HepG2 (cell line): ENCODE results near the gene AADAT. TPM values are rescaled to one million over a fixed set of nuclear protein-coding genes. Genes with fewer than 3 reads are reported as not detected.

Experiments used
- ATAC-seq: fragments of 200-7000 bp; cut with Tn5 transposase; 3 replicates; pipeline ENCODE4 v1.9.1; 2020; ENCODE audit warnings: mild to moderate bottlenecking, moderate library complexity
- BruUV-seq: library from RNA; stranded (reverse); fragments of 400-500 nt; replicated peaks from 2 replicates; lab custom pipeline; 2021; lab: Mats Ljungman, UMichigan
- CTCF ChIA-PET: fragments of 300-600 bp; formaldehyde crosslinking; extraction: SDS; loops from one replicate; lab custom pipeline; 2021; ENCODE audit warnings: low total read pairs, inconsistent platforms, low intra/inter-chr PET ratio; lab: Yijun Ruan, JAX
- POLR2A ChIA-PET: fragments of 350-600 bp; sonication (Branson Sonifier 250); formaldehyde crosslinking; loops from one replicate; lab custom pipeline; 2020; ENCODE audit warnings: antibody characterized with exemption, inconsistent platforms; lab: Yijun Ruan, JAX
- DNase-seq: peaks from one replicate; pipeline ENCODE4 v3.0.0-alpha.2; 2015; ENCODE audit warnings: low spot score
- FAIRE-seq: peaks from 3 replicates; lab custom pipeline; 2011; peaks lifted over from hg19 to GRCh38; lab: Jason Lieb, UNC
- H2AFZ ChIP-seq: one replicate; pipeline ENCODE4 v1.6.1; 2011; ENCODE audit warnings: low read length, inconsistent platforms
- H3K27ac ChIP-seq: fragments of 300-600 bp; 3 replicates; pipeline ENCODE4 v1.8.0; 2011; ENCODE audit warnings: mixed run types, mild to moderate bottlenecking, mixed read lengths, low read length, inconsistent platforms; ENCODE audit not compliant: insufficient read depth; ENCODE audit errors: extremely low read length
- H3K27me3 ChIP-seq, 2 experiments: fragments of 200-600 bp in 1 of 2; 2 replicates in 1 of 2; 3 replicates in 1 of 2; pipeline versions ENCODE4 v1.6.0 to v1.8.0; 2011; ENCODE audit warnings: low read length in 2 of 2, mild to moderate bottlenecking in 2 of 2, moderate library complexity in 2 of 2, inconsistent platforms in 1 of 2; ENCODE audit not compliant: insufficient read depth in 2 of 2, control insufficient read depth in 1 of 2
- H3K36me3 ChIP-seq, 2 experiments: fragments of 200-600 bp in 1 of 2; replicated peaks in 1 of 2; 2 replicates in 1 of 2; 3 replicates in 1 of 2; pipeline versions ENCODE4 v1.5.1 to v1.8.0; 2011; ENCODE audit warnings: low read length in 2 of 2, inconsistent platforms in 1 of 2; ENCODE audit not compliant: insufficient read depth in 2 of 2, control insufficient read depth in 1 of 2
- H3K4me1 ChIP-seq: 2 replicates; pipeline ENCODE4 v1.5.1; 2012; ENCODE audit warnings: low read length, inconsistent platforms; ENCODE audit not compliant: insufficient read depth
- H3K4me2 ChIP-seq: 2 replicates; pipeline ENCODE4 v1.6.0; 2011; ENCODE audit warnings: low read depth, low read length, inconsistent platforms
- H3K4me3 ChIP-seq, 3 experiments: fragments of 200-600 bp in 1 of 3; sonication (generic), shearing (Covaris generic) in 1 of 3; replicated peaks in 1 of 3; 2 replicates each; pipeline ENCODE4 v1.5.1; 2011 to 2016; ENCODE audit warnings: low read length in 3 of 3, inconsistent platforms in 2 of 3, low read depth in 2 of 3, mild to moderate bottlenecking in 2 of 3, control low read depth in 1 of 3, mixed read lengths in 1 of 3; ENCODE audit not compliant: insufficient read depth in 1 of 3
- H3K79me2 ChIP-seq: one replicate; pipeline ENCODE4 v1.6.1; 2011; ENCODE audit warnings: low read length, inconsistent platforms; ENCODE audit not compliant: insufficient read depth
- H3K9ac ChIP-seq: 2 replicates; pipeline ENCODE4 v1.6.0; 2011; ENCODE audit warnings: mild to moderate bottlenecking, low read depth, low read length, inconsistent platforms; ENCODE audit not compliant: insufficient read depth
- H3K9me3 ChIP-seq: 2 replicates; pipeline ENCODE4 v1.5.1; 2012; ENCODE audit warnings: mild to moderate bottlenecking, low read length
- H4K20me1 ChIP-seq: 2 replicates; pipeline ENCODE4 v1.6.0; 2011; ENCODE audit warnings: inconsistent platforms, mild to moderate bottlenecking, low read length, moderate library complexity; ENCODE audit not compliant: insufficient read depth
- ETV6 ChIP-seq: sonication (generic); formaldehyde crosslinking; conservative IDR thresholded peaks from 2 replicates; pipeline ENCODE4 v1.4.0; 2020; ENCODE audit warnings: missing genetic modification reagents
- KAT8 ChIP-seq: IDR thresholded peaks from 2 replicates; pipeline ENCODE4 v1.6.1; 2016; ENCODE audit warnings: missing genetic modification reagents, missing compliant biosample characterization
- MTF2 ChIP-seq: sonication (generic); formaldehyde crosslinking; IDR thresholded peaks from 2 replicates; pipeline ENCODE4 v1.5.0; 2020; ENCODE audit warnings: missing genetic modification reagents, borderline replicate concordance
- RARG ChIP-seq: sonication (generic); formaldehyde crosslinking; IDR thresholded peaks from 2 replicates; pipeline ENCODE4 v1.4.0; 2020; ENCODE audit warnings: low read depth, mild to moderate bottlenecking, missing genetic modification reagents
- SP2 ChIP-seq: sonication (generic); formaldehyde crosslinking; IDR thresholded peaks from 2 replicates; pipeline ENCODE4 v1.5.1; 2020; ENCODE audit warnings: mild to moderate bottlenecking, missing genetic modification reagents
- SRSF1 ChIP-seq: fragments of 200-400 bp; formaldehyde crosslinking; optimal IDR thresholded peaks from 2 replicates; pipeline ENCODE3; 2017; ENCODE audit warnings: mild to moderate bottlenecking, low read depth, low read length, moderate library complexity
- ZNF563 ChIP-seq: sonication (generic); formaldehyde crosslinking; IDR thresholded peaks from 2 replicates; pipeline ENCODE4 v1.8.0; 2022; ENCODE audit warnings: mild to moderate bottlenecking, moderate library complexity, missing genetic modification reagents
- ZNF670 ChIP-seq: sonication (generic); formaldehyde crosslinking; IDR thresholded peaks from 2 replicates; pipeline ENCODE4 v1.8.0; 2022; ENCODE audit warnings: mild to moderate bottlenecking, missing genetic modification reagents, borderline replicate concordance
- WGBS: methylation state at CpG from one replicate; pipeline ENCODE4 v1.1.6; 2017; ENCODE audit warnings: low lambda C conversion rate; 5-methylcytosine and 5-hydroxymethylcytosine counted together
- in situ Hi-C: cut with HindIII; loops from 2 replicates; pipeline ENCODE4 v1.10.0; 2017; ENCODE audit warnings: low pct_unique_long_range_greater_than_20kb; ENCODE audit not compliant: extremely low pct_ligation_motif_present
- intact Hi-C: fragments of 100-400 bp; cut with micrococcal nuclease; formaldehyde crosslinking; loops from one replicate; pipeline ENCODE4 v1.10.0; 2022; ENCODE audit not compliant: unreplicated experiment
- polyA plus RNA-seq, 8 experiments: library from polyadenylated mRNA; depleted of rRNA in 3 of 8; stranded (reverse) in 7 of 8; unstranded in 1 of 8; fragments of >200 nt; fragmentation: Illumina TruSeq in 4 of 8; extraction: Trizol in 4 of 8; gene quantifications; 2 replicates each; pipeline versions ENCODE4 v1.2.1 to v1.2.3, GENCODE V29; 2011 to 2016; ENCODE audit warnings: low read depth in 4 of 8, missing spikeins in 1 of 8, mixed read lengths in 1 of 8; ENCODE audit not compliant: insufficient read depth in 1 of 8
- total RNA-seq, 5 experiments: library from RNA; depleted of rRNA; stranded (reverse); fragments of >200 nt; fragmentation: Illumina TruSeq; extraction: Trizol; gene quantifications; 2 replicates each; pipeline ENCODE4 v1.2.3, GENCODE V29; 2016; ENCODE audit warnings: low read depth in 1 of 5
- TF ChIP-seq, protein P1 (sequence below): sonication (generic); formaldehyde crosslinking; IDR thresholded peaks from 2 replicates; pipeline ENCODE4 v1.9.0; 2022; ENCODE audit warnings: missing genetic modification reagents, mild to moderate bottlenecking, borderline replicate concordance
- TF ChIP-seq, protein P2 (sequence below), 2 experiments: sonication (generic) in 1 of 2; formaldehyde crosslinking in 1 of 2; IDR thresholded peaks; 2 replicates each; pipeline versions ENCODE4 v1.4.0 to v1.6.1; 2018 to 2020; ENCODE audit warnings: missing genetic modification reagents in 2 of 2, borderline replicate concordance in 1 of 2, low read depth in 1 of 2, mild to moderate bottlenecking in 1 of 2, missing biosample characterization in 1 of 2
- TF ChIP-seq, protein P3 (sequence below): sonication (generic); formaldehyde crosslinking; IDR thresholded peaks from 2 replicates; pipeline ENCODE4 v1.5.0; 2020; ENCODE audit warnings: missing genetic modification reagents
- TF ChIP-seq, protein P4 (sequence below): sonication (generic); formaldehyde crosslinking; IDR thresholded peaks from 2 replicates; pipeline ENCODE4 v1.4.0; 2020; ENCODE audit warnings: mild to moderate bottlenecking, low read depth, missing genetic modification reagents

Gene AADAT
- total and polyA plus RNA-seq, 2 of the 13 experiments (the other 11 are each of a cell fraction or from before 2014, with no cell fraction given): 6.1 to 9.1 TPM

DNA sequence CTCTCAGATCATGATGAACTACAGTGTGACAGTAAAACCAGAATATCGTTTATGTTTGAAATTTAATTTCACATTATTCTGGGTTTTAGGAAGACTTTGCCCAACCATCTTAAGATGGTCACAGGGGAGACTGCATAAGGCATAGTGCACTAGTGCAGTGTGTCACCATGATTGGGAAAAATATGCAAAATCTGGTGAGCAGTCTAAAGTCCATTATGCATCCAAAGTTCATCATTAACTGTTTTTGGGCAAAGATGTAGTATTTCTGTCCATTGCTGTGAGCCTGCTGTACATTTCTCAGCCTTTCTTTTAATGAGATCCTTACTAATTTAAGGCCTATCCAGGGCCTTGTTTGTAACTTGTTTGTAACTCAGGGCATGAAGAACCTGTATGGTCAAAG, 52.3 kb downstream of the AADAT start:
- 5% methylated on average over 1 of the region's 1 CpG for WGBS
- in situ Hi-C loops: no loop called here
- no peaks in the 10 kb centered on the region for H4K20me1 ChIP-seq
- no peak for DNase-seq
- H2AFZ ChIP-seq: no peak overlapping the region
- no peaks in the 10 kb centered on the region for H3K9me3 ChIP-seq
- no peaks in the 10 kb centered on the region for H3K36me3 ChIP-seq
- no peak for ATAC-seq
- POLR2A ChIA-PET: no interaction called here
- no peaks in the 10 kb centered on the region for H3K27me3 ChIP-seq
- no peaks in the 10 kb centered on the region for H3K4me1 ChIP-seq
- no peak overlapping the region for H3K27ac ChIP-seq
- CTCF ChIA-PET: no interaction called here
- no peak for FAIRE-seq
- no peaks in the 10 kb centered on the region for H3K79me2 ChIP-seq
- intact Hi-C loops: no loop called here
- H3K9ac ChIP-seq: no peak overlapping the region
- no TSS peak for BruUV-seq
- TF ChIP-seq, protein P1, sequence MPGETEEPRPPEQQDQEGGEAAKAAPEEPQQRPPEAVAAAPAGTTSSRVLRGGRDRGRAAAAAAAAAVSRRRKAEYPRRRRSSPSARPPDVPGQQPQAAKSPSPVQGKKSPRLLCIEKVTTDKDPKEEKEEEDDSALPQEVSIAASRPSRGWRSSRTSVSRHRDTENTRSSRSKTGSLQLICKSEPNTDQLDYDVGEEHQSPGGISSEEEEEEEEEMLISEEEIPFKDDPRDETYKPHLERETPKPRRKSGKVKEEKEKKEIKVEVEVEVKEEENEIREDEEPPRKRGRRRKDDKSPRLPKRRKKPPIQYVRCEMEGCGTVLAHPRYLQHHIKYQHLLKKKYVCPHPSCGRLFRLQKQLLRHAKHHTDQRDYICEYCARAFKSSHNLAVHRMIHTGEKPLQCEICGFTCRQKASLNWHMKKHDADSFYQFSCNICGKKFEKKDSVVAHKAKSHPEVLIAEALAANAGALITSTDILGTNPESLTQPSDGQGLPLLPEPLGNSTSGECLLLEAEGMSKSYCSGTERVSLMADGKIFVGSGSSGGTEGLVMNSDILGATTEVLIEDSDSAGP (CRISPR knock-in tag): no peak
- H3K4me3 ChIP-seq: no peak overlapping the region
- H3K4me2 ChIP-seq: no peak overlapping the region

DNA sequence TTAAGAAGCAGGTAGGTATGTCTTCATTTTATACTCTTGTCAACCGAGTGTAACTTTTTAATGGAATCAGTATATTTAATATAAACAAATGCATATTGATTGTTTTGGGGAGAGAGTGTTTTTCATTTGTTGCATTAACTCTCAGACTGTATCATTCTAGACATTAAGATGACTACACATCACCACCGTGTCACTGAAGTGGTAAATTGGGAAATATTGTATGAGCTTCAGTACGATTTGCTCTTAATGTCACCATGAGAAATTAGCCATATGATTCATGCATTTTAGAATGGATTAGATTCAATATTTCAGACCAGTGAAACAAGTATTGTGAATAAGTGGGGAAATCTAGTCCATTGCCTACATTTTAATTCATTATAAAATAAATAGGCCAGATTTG, 53.9 kb downstream of the AADAT start:
- Histone ChIP-seq H3K9me3 (no peaks in the 10 kb centered on the region), H3K27me3 (no peaks in the 10 kb centered on the region), H3K4me1 (no peaks in the 10 kb centered on the region), H2AFZ (no peak overlapping the region), H3K36me3 (no peaks in the 10 kb centered on the region), H3K27ac (no peak overlapping the region), H3K4me3 (no peak overlapping the region), H3K4me2 (no peak overlapping the region), H3K79me2 (no peaks in the 10 kb centered on the region), H4K20me1 (no peaks in the 10 kb centered on the region), H3K9ac (no peak overlapping the region)
- DNase-seq (no peak), FAIRE-seq (no peak), ATAC-seq (no peak)
- BruUV-seq: no TSS peak
- ChIA-PET CTCF (no interaction called here), POLR2A (no interaction called here)
- WGBS: 8% methylated on average over 3 of the region's 3 CpGs
- in situ Hi-C loops (no loop called here), intact Hi-C loops (no loop called here)
- TF ChIP-seq, protein P2, sequence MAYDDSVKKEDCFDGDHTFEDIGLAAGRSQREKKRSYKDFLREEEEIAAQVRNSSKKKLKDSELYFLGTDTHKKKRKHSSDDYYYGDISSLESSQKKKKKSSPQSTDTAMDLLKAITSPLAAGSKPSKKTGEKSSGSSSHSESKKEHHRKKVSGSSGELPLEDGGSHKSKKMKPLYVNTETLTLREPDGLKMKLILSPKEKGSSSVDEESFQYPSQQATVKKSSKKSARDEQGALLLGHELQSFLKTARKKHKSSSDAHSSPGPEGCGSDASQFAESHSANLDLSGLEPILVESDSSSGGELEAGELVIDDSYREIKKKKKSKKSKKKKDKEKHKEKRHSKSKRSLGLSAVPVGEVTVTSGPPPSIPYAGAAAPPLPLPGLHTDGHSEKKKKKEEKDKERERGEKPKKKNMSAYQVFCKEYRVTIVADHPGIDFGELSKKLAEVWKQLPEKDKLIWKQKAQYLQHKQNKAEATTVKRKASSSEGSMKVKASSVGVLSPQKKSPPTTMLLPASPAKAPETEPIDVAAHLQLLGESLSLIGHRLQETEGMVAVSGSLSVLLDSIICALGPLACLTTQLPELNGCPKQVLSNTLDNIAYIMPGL (CRISPR knock-in tag; IDR thresholded peaks at IDR 0.05; ENCODE audit: borderline replicate concordance in 1 of 2, low read depth in 1 of 2): no peak
- TF ChIP-seq ETV6 (CRISPR knock-in tag) (no peak), KAT8 (CRISPR knock-in tag) (no peak), RARG (CRISPR knock-in tag) (no peak), MTF2 (no peak), SRSF1 (no peak), ZNF563 (CRISPR knock-in tag) (no peak), ZNF670 (no peak), SP2 (CRISPR knock-in tag) (no peak)
- TF ChIP-seq, protein P3, sequence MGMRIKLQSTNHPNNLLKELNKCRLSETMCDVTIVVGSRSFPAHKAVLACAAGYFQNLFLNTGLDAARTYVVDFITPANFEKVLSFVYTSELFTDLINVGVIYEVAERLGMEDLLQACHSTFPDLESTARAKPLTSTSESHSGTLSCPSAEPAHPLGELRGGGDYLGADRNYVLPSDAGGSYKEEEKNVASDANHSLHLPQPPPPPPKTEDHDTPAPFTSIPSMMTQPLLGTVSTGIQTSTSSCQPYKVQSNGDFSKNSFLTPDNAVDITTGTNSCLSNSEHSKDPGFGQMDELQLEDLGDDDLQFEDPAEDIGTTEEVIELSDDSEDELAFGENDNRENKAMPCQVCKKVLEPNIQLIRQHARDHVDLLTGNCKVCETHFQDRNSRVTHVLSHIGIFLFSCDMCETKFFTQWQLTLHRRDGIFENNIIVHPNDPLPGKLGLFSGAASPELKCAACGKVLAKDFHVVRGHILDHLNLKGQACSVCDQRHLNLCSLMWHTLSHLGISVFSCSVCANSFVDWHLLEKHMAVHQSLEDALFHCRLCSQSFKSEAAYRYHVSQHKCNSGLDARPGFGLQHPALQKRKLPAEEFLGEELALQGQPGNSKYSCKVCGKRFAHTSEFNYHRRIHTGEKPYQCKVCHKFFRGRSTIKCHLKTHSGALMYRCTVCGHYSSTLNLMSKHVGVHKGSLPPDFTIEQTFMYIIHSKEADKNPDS (CRISPR knock-in tag): no peak
- TF ChIP-seq, protein P4, sequence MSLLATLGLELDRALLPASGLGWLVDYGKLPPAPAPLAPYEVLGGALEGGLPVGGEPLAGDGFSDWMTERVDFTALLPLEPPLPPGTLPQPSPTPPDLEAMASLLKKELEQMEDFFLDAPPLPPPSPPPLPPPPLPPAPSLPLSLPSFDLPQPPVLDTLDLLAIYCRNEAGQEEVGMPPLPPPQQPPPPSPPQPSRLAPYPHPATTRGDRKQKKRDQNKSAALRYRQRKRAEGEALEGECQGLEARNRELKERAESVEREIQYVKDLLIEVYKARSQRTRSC (CRISPR knock-in tag): no peak
